GM18499 (cell line): Measurements from ENCODE around the gene GAREM1.

ENCODE experiments used
- ATAC-seq: cut with Tn5 transposase; IDR thresholded peaks from one replicate; pipeline ENCODE4 v1.9.1; 2021; ENCODE audit warnings: moderate number of reproducible peaks; ENCODE audit not compliant: insufficient read depth, unreplicated experiment

The GAREM1 gene

DNA sequence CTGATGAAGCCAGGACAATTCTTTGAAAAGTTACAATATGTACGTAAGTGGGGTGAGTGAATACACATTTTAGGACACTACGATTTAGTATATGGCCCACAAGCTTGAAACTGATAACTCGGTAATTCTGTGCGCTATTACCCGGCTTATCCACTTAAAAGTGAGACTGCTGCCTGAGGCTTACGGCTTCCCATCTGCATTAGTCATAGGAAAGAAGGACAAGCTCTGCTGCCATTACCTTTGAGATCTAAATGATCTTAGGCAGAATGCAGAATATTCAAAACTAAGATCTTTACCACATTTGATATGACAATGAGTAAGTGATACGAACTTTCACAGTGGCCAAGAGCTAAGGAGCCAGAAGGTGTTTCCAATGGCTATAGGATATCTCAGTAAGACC lies 133.3 kb downstream of the GAREM1 start:
- no peak for ATAC-seq

DNA sequence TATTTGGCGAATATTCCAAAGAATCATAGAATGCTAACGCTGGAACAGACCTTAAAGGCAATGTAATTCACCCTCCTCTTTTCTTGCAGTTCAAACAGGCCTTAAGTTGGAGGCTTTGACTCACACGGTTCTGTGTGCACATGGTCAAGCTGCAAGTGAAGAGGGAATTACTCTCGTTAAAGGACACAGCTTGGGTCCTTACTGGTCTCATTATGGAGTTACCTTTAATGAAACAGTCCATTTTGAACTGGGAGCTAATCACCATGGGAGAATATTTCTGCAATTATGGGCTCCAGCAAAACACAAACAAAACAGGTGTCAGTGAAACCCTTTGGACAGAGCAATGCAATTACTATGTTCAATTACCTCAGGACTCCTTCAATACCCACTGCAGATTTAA lies 135.5 kb downstream of the GAREM1 start:
- ATAC-seq: no peak

DNA sequence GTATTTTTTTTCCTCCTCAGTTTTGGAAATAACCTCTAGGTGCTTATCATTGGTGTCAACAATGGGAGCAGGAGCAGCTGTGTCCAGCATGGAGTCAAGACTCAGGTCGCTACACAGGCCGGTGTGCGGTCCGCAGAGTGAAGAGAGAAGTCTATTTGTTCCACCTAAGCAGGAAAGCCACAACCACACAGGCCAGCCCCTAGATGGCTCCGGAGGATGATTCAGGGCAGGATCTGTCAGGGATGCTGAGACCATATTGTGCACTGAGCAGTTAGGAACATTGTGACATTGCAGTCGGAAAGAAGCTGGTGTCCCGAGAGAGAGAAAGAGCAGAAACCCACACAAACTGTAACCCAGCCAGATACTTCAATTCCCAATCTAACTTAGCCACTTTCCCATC lies 136.9 kb downstream of the GAREM1 start:
- no peak for ATAC-seq

- no peak for ATAC-seq
Observed at GRCh38 chr18:32332708-32333107, 138.0 kb downstream of the GAREM1 start.

- no peak for ATAC-seq
Observed at GRCh38 chr18:32328974-32329373, 141.7 kb downstream of the GAREM1 start.

DNA sequence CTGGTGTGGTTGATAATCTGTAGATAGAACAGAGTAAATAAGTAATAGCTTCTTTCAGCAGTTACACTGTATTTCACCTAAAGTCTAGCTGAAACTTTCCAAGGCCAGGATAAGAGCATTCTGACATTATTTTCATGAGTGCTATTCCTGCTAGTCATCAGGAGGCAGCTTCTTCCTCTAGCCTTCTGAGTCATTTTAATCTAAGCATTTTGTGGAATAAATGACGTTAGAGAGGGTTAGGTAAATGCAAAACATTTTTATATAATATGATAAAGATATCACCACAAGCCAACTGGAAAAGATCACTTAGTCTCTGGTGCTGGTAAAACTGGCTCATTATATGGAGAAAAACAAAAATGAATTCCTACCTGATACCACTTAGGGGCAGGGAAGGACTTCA lies 142.3 kb downstream of the GAREM1 start:
- ATAC-seq: no peak

GRCh38 chr18:32326450-32327308 lies 144.0 kb downstream of the GAREM1 start:
- no peak for ATAC-seq

DNA sequence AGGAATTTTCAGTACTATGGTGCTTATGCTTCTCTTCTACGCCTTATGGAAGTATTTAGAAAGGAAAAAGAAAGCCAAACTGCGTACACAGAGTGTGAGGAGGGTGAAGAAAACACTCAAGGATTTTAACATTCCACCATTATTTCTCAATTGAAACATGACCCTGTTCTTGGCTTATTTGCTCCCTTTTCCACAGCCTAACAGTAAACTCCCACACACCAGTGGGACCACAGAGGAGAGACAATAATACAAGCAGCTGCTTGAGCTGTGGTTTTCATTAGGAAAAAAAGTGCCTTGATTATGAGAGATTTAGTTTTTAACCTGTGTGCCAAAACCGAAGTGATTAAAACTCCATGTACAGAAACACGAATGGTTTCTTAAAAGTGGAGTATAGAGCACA lies 146.5 kb downstream of the GAREM1 start:
- no peak for ATAC-seq

DNA sequence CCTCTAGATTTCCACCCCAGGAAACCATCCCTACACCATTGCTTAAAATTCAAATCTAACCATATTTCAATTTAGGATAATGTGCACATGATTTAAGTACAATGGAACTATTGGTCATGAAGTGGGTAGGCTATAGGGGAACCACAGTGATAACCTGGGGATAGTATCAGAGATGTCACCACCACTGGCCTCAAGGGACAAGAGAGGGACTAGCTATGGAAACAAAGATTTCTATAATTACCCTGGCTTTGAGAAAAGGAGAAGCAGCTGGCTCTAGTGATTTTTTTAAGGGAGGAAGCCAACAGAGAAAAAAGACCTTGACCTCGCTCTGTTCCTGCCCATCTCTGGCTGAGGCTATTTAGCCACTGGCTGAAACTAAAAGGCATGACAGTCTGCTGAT lies 148.9 kb downstream of the GAREM1 start:
- no peak for ATAC-seq

- no peak for ATAC-seq
Observed at GRCh38 chr18:32319084-32319483, 151.6 kb downstream of the GAREM1 start.

GRCh38 chr18:32318581-32318980 lies 152.1 kb downstream of the GAREM1 start:
- ATAC-seq: no peak

GRCh38 chr18:32317651-32318050 lies 153.0 kb downstream of the GAREM1 start:
- ATAC-seq: no peak

- no peak for ATAC-seq
Observed at GRCh38 chr18:32315881-32316280, 154.8 kb downstream of the GAREM1 start.

DNA sequence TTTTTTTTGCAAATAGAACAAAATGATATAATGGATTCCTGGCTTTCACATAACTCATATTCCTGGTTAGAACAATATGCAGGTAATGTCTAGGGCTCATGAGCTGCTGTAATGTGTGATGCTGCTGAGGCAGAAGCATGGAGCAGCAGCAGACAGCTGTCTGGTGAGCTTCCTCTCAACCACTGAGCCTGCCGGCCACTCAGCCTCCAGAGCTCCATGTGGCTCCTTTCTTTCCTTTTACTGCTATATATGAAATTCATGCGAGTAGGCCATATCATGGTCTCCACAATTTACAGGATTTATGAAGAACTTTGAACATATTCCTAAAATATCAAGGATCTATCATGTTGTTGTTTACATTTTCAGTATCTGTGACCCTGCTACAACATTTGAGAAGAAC lies 159.9 kb downstream of the GAREM1 start:
- no peak for ATAC-seq

GRCh38 chr18:32310101-32310500 lies 160.6 kb downstream of the GAREM1 start:
- no peak for ATAC-seq

DNA sequence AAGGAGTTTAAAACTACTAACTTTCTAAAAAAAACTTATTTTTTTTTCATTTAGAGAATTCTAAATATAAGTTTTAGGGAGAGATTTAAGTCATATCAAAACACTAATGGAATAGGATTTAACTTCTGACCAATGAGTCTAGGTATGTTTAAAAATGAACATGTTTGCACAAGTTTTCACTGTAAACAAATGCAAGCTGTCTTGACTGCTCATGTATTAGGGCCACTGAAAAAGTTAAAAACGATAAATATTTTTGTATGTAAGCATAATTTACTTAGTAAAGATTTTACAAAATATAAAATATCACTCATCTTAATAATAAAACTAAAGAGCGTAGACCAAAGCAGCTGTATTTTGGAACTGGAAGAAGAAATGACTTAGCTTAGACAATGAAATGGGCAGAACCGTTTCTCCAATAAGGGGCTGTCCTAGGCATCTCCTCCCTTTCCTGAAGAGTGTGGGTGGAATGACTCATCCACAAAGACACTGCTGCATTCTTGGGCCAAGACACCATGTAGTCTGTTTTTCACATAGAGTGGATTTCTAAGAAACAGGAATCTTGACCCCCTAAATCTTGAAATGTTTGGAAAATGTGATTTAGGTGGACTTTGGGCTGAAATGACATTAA lies 162.1 kb downstream of the GAREM1 start:
- ATAC-seq: no peak

- no peak for ATAC-seq
Observed at GRCh38 chr18:32303400-32303799, 167.3 kb downstream of the GAREM1 start.

DNA sequence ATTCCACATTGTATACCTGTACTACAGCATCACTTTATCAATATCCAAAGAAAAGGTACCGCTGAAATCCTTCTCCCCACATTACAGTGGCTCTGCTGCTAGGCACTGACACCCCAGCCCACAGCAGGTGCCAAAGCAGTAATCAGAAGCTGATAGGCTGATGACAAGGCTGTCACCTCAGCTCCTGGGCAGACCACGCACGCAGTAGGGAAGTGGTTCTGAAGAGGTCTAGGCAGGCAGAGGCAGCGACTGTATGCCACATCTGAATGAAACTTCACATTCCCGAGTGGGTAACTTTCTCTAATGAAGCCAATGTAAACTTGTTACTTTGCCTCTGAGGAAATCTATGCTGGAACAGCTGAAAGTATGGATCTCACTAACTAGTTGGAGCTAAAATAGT lies 167.9 kb downstream of the GAREM1 start:
- ATAC-seq: no peak

- peak; percentile 93 for ATAC-seq
Observed at GRCh38 chr18:32301976-32302743, 168.5 kb downstream of the GAREM1 start.

DNA sequence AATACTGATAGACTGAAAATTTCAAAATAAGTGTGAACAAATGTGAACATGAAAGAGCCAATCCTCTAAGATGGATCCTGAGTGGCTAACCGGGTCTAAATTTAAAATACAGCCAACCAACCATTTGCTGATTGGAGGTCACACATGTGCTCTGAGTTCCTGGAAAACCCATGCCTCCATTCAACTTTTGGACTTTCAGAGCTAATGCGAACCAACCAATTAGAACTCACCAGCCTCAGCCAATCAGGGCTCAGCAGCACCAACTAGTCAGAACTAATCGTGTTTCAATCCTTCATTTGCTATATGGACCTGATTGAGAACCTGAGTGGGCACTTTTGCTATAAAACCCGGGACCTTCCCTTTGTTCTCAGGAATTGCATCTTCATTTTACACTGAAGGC lies 169.3 kb downstream of the GAREM1 start:
- ATAC-seq: no peak

- ATAC-seq: no peak
Observed at GRCh38 chr18:32300914-32301313, 169.8 kb downstream of the GAREM1 start.
